Transverse colon (tissue), 4 donors: ENCODE data around the gene ANK3. TPM values are rescaled to one million over a fixed set of nuclear protein-coding genes. Genes with fewer than 3 reads are reported as not detected.

ENCODE experiments used
- DNase-seq: peaks from one replicate; pipeline ENCODE4 v3.0.0-alpha.2; 2019
- H3K27ac ChIP-seq, 4 donors: fragments of 200-600 bp; sonication (generic); 2 replicates each; pipeline ENCODE4 v1.5.1; 2016 to 2018; ENCODE audit warnings: inconsistent platforms in 4 of 4
- H3K27me3 ChIP-seq: fragments of 200-600 bp; sonication (generic); 2 replicates; pipeline ENCODE4 v1.5.1; 2017; ENCODE audit warnings: inconsistent platforms
- H3K36me3 ChIP-seq, 4 donors: fragments of 200-600 bp; sonication (generic); 2 replicates each; pipeline ENCODE4 v1.5.1; 2017 to 2019; ENCODE audit warnings: inconsistent platforms in 4 of 4
- H3K4me1 ChIP-seq, 4 donors: fragments of 200-600 bp; sonication (generic); 2 replicates each; pipeline ENCODE4 v1.5.1; 2017 to 2020; ENCODE audit warnings: inconsistent platforms in 4 of 4
- H3K4me3 ChIP-seq, 4 donors: fragments of 200-600 bp; sonication (generic); 1 replicate in 1 of 4; 2 replicates in 3 of 4; pipeline versions ENCODE4 v1.5.1 to v1.6.1; 2017 to 2019; ENCODE audit warnings: inconsistent platforms in 4 of 4
- H3K9me3 ChIP-seq, 2 donors: fragments of 200-600 bp; sonication (generic); 2 replicates each; pipeline ENCODE4 v1.5.1; 2017 to 2019; ENCODE audit warnings: inconsistent platforms in 2 of 2
- EP300 ChIP-seq: sonication (generic); formaldehyde crosslinking; IDR thresholded peaks from one replicate; pipeline ENCODE4 v1.6.1; 2017; ENCODE audit warnings: antibody characterized with exemption, low read depth
- POLR2A ChIP-seq: fragments of 450-650 bp; IDR thresholded peaks from one replicate; pipeline ENCODE4 v1.6.1; 2016; ENCODE audit warnings: antibody characterized with exemption, mild to moderate bottlenecking, moderate library complexity
- POLR2AphosphoS5 ChIP-seq, 3 donors: sonication (generic); formaldehyde crosslinking; IDR thresholded peaks; one replicate each; pipeline ENCODE4 v1.6.1; 2016; ENCODE audit warnings: antibody characterized with exemption in 3 of 3
- WGBS, 2 donors: methylation state at CpG; one replicate each; pipeline ENCODE4 v1.1.5; 2018; ENCODE audit warnings: low coverage in 1 of 2; 5-methylcytosine and 5-hydroxymethylcytosine counted together
- in situ Hi-C, 4 donors: fragments of 200-750 bp; cut with MboI; loops; one replicate each; pipeline versions ENCODE4 v1.15.0 to v1.15.1; 2017; ENCODE audit warnings: low sequenced_read_pairs in 3 of 4, low pct_ligation_motif_present in 1 of 4, low pct_unique_long_range_greater_than_20kb in 1 of 4
- intact Hi-C: fragments of 100-400 bp; cut with DNase I; formaldehyde crosslinking; loops from one replicate; pipeline ENCODE4 v1.15.1; 2023; ENCODE audit warnings: low total_unique reads
- total RNA-seq, 4 donors: library from RNA; depleted of rRNA; stranded (reverse); fragments of >200 nt; gene quantifications; one replicate each; pipeline ENCODE4 v1.1.0, GENCODE V29; 2016
- TF ChIP-seq, protein P1 (sequence below), 5 experiments: fragments of 200-600 bp in 3 of 5; fragments of 450-650 bp in 2 of 5; sonication (generic) in 3 of 5; IDR thresholded peaks; 1 replicate in 2 of 5; 2 replicates in 3 of 5; pipeline ENCODE4 v1.5.1; 2016 to 2017; ENCODE audit warnings: antibody characterized with exemption in 5 of 5, inconsistent platforms in 3 of 5, mild to moderate bottlenecking in 2 of 5, moderate library complexity in 1 of 5

ANK3 gene
- total RNA-seq, 4 donors from 2014 or later: 41.2 to 230 (median 172) TPM

DNA sequence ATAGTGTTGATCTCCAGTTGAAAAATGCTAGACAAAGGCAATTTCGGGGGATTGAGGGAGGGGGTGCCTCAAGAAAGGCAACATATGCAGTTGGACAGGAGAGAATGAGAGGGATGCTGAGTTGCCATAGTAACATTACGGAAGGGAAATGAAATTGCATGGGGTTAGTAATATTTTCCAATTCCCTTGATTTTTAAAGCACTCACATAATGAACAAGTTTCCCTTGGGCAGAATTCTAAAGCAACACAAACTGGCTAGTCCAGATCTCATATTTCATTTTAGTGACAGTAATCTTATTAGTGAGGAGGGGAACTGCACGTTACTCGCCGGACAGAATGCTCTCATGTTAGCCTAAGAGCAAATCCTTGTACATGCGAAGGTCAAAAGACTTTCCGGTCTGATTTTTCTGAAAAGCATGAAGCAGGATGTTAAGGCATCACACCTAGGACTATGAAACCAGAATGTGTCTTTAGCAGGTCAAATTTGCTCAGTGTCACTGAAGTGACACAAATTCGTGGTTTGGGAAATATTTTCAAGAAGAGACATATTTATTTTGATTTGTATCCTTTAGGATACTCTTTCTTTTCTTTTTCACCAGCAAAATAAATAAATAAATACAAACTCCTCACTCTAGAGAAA, 165.5 kb downstream of the ANK3 start:
- WGBS, 2 donors: 91 to 99% methylated on average over 8 of the region's 8 CpGs
- DNase-seq: no peak
- intact Hi-C loops: no loop called here

DNA sequence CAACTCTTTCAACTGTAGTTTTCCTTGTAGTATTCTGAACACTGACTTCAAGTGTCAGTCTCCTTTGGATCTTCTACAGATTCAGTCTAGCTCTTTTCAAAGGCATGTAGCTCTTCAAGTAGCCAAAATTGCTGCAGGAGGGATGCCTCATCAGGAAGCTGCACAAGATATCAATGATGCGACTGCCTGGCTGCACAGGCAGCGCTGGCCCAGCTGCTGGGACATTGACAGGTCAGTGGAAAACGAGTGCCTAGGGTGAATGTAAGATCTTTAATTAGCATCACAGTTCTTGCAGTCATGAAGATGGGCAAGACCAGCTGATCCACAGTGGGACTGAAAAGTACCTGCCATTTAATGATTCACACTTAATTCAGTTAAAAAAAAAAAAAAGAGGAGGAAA, 167.6 kb downstream of the ANK3 start:
- intact Hi-C loops: no loop called here
- Histone ChIP-seq H3K4me1 (no peaks in the 10 kb centered on the region), H3K4me3 (no peak overlapping the region), H3K27me3 (no peaks in the 10 kb centered on the region), H3K36me3 (no peaks in the 10 kb centered on the region), H3K27ac (no peak overlapping the region), H3K9me3 (no peaks in the 10 kb centered on the region)
- 84% methylated on average over 3 of the region's 3 CpGs; no CpG with 5 or more reads in 1 of the 2 donors for WGBS, 2 donors
- in situ Hi-C loops: loop anchor here in 3 of 4 donors (25.0 kb wide), 3 partner anchors 110 to 585 kb away; no protein-coding TSS in a partner anchor
- TF ChIP-seq EP300 (no peak), POLR2AphosphoS5 (IDR thresholded peaks at IDR 0.05) (no peak), POLR2A (no peak)
- TF ChIP-seq, protein P1, sequence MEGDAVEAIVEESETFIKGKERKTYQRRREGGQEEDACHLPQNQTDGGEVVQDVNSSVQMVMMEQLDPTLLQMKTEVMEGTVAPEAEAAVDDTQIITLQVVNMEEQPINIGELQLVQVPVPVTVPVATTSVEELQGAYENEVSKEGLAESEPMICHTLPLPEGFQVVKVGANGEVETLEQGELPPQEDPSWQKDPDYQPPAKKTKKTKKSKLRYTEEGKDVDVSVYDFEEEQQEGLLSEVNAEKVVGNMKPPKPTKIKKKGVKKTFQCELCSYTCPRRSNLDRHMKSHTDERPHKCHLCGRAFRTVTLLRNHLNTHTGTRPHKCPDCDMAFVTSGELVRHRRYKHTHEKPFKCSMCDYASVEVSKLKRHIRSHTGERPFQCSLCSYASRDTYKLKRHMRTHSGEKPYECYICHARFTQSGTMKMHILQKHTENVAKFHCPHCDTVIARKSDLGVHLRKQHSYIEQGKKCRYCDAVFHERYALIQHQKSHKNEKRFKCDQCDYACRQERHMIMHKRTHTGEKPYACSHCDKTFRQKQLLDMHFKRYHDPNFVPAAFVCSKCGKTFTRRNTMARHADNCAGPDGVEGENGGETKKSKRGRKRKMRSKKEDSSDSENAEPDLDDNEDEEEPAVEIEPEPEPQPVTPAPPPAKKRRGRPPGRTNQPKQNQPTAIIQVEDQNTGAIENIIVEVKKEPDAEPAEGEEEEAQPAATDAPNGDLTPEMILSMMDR (IDR thresholded peaks at IDR 0.05): no peak
- no peak for DNase-seq

More for the DNA sequence above, 165.5 kb downstream of the ANK3 start:
- no peak for TF ChIP-seq POLR2A
- TF ChIP-seq EP300: no peak
- TF ChIP-seq POLR2AphosphoS5 (IDR thresholded peaks at IDR 0.05): no peak
- TF ChIP-seq, protein P1 (IDR thresholded peaks at IDR 0.05): no peak
- no peaks in the 10 kb centered on the region for H3K36me3 ChIP-seq
- no peaks in the 10 kb centered on the region for H3K27me3 ChIP-seq
- H3K27ac ChIP-seq: no peak overlapping the region
- no peak overlapping the region for H3K4me3 ChIP-seq
- in situ Hi-C loops: loop anchor here in 3 of 4 donors (25.0 kb wide), 3 partner anchors 112 to 587 kb away; no protein-coding TSS in a partner anchor
- no peaks in the 10 kb centered on the region for H3K4me1 ChIP-seq
- no peaks in the 10 kb centered on the region for H3K9me3 ChIP-seq

DNA sequence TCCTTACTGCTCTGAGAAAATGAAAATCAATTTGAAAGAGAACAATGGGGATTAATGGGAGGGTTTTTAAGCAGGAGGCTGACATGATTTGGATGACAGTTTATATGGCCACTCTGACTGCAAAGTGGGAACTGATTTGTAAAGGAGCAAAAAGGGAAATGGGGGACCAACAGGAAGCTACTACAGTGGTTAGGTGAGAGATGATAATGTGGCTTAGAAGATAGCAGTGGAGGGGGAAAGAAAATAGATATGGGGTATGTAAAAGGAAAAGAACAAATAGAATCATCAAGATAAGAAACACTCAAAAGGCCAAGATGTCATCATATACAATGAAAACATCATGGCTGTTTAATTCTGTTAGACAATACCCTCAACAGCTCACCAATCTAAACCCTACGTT, 177.5 kb downstream of the ANK3 start:
- Histone ChIP-seq H3K4me1 (no peaks in the 10 kb centered on the region), H3K9me3 (no peaks in the 10 kb centered on the region), H3K27ac (no peak overlapping the region), H3K36me3 (no peaks in the 10 kb centered on the region), H3K27me3 (no peaks in the 10 kb centered on the region), H3K4me3 (no peak overlapping the region)
- in situ Hi-C loops: loop anchor here in 3 of 4 donors (10.0 to 25.0 kb wide), 5 partner anchors 100 to 575 kb away; no protein-coding TSS in a partner anchor
- intact Hi-C loops: loop anchor here (5.0 kb wide), 1 partner anchor 115 kb away; no protein-coding TSS in a partner anchor
- WGBS, 2 donors: 75 to 94% methylated on average over 1 of the region's 1 CpG
- no peak for DNase-seq
- TF ChIP-seq POLR2AphosphoS5 (IDR thresholded peaks at IDR 0.05): no peak
- no peak for TF ChIP-seq EP300
- TF ChIP-seq, protein P1 (IDR thresholded peaks at IDR 0.05): no peak
- TF ChIP-seq POLR2A: no peak

DNA sequence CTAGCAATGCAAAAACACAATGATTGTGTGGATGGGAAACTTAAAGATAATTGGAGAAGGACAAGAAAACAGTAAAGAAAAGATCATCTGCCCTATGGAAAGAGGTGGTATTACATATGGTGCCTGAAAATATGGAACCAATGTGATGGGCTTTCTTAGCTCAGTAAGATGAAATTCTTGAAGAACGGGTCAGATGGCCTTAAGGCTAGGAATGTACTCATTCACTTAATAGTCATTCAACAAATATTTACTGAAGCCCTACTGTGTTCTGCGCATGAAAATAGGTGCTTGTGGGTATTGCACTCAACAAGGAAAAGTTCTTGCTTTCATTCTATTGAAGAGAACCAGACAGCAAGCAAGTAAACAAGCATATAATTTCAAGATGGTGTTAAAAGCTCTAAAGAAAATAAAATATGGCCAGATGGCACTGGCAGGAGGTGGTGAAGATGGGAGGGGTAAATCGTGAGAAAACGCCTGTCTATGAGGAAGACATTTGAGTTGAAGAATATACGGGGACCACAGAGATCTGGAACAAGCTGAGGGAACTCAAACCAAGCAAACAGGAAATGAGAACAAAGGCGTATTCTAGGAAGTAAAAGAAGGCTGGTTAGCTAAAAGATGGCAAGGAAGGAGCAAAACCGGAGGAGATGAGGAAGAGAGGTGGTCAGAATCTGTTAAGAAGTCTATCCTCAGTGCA, 179.7 kb downstream of the ANK3 start:
- intact Hi-C loops: loop anchor here (5.0 kb wide), 3 partner anchors 93 to 583 kb away; no protein-coding TSS in a partner anchor
- no peak for DNase-seq
- no peaks in the 10 kb centered on the region for H3K27me3 ChIP-seq
- H3K4me3 ChIP-seq: no peak overlapping the region
- 70 to 72% methylated on average over 7 of the region's 7 CpGs for WGBS, 2 donors
- H3K36me3 ChIP-seq: no peaks in the 10 kb centered on the region
- H3K27ac ChIP-seq: no peak overlapping the region
- no peak for TF ChIP-seq POLR2A
- TF ChIP-seq POLR2AphosphoS5 (IDR thresholded peaks at IDR 0.05): no peak
- TF ChIP-seq, protein P1 (IDR thresholded peaks at IDR 0.05): no peak
- no peak for TF ChIP-seq EP300
- in situ Hi-C loops: loop anchor here (10.0 to 25.0 kb wide), 7 partner anchors 85 to 573 kb away; no protein-coding TSS in a partner anchor
- H3K4me1 ChIP-seq: peaks cover 0 to 9% (median 2%) of the 10 kb centered on the region in 4 donors
- H3K9me3 ChIP-seq: no peaks in the 10 kb centered on the region
